GM12878 (cell line): ENCODE results near the gene TNFSF15.

Experiments
- CTCF ChIP-seq, 3 experiments: IDR thresholded peaks in 2 of 3; conservative IDR thresholded peaks in 1 of 3; 2 replicates each; pipeline ENCODE4 v1.5.1; 2011; ENCODE audit warnings: low read depth in 3 of 3, low read length in 3 of 3, mild to moderate bottlenecking in 3 of 3, control low read depth in 2 of 3, moderate library complexity in 2 of 3, inconsistent platforms in 1 of 3, mixed read lengths in 1 of 3; ENCODE audit not compliant: control insufficient read depth in 2 of 3, insufficient read depth in 1 of 3; ENCODE audit errors: extremely low read depth in 1 of 3
- NFYB ChIP-seq: IDR thresholded peaks from 2 replicates; pipeline ENCODE4 v1.6.1; 2011; ENCODE audit warnings: low read depth, mild to moderate bottlenecking, low read length, improper control_type of control experiment, moderate library complexity; ENCODE audit not compliant: insufficient read depth
- POU2F2 ChIP-seq: IDR thresholded peaks from 3 replicates; pipeline ENCODE4 v1.6.1; 2011; ENCODE audit warnings: low read depth, mild to moderate bottlenecking, low read length, borderline replicate concordance
- SREBF2 ChIP-seq: IDR thresholded peaks from 2 replicates; pipeline ENCODE4 v1.6.1; 2012; ENCODE audit warnings: mild to moderate bottlenecking, low read length
- TBL1XR1 ChIP-seq: IDR thresholded peaks from 2 replicates; pipeline ENCODE4 v1.6.1; 2012; ENCODE audit warnings: low read depth, low read length, improper control_type of control experiment

GRCh38 chr9:114845373-114845772 is 39.5 kb upstream of the TNFSF15 start:
- TF ChIP-seq CTCF (IDR thresholded peaks at IDR 0.05 in 2 of 3, conservative IDR thresholded peaks at IDR 0.05 in 1 of 3; ENCODE audit: control insufficient read depth in 2 of 3, extremely low read depth in 1 of 3, insufficient read depth in 1 of 3, low read depth in 3 of 3, low read length in 3 of 3) (no peak), TBL1XR1 (no peak), POU2F2 (no peak), SREBF2 (no peak), NFYB (no peak)
